GM19324 (cell line): ENCODE data around the gene TLCD1.

ENCODE experiments used
- ATAC-seq: cut with Tn5 transposase; IDR thresholded peaks from one replicate; pipeline ENCODE4 v1.9.1; 2021; ENCODE audit warnings: mild to moderate bottlenecking, moderate library complexity; ENCODE audit not compliant: unreplicated experiment, low FRiP score

Gene TLCD1

DNA sequence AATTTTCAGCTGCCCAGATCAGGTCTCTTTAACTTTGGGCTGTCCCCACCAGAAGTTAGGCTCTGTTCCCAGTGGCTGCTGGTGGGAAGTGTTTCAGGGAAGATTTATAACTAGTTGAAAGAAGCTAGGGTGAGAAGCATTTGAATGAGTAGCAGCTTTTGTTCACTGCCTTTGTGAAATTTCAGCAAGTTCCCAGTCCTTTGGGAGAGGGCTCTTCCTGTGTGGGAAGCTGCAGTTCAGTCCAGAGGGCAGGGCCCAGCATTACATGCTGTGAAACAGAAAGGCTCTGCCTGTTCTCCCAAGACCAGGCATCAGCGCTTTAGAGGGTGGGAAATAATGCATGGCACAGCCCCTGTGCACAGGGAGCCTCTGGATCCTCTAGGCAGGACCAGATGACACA is 32.2 kb downstream of the TLCD1 start:
- ATAC-seq = no peak

DNA sequence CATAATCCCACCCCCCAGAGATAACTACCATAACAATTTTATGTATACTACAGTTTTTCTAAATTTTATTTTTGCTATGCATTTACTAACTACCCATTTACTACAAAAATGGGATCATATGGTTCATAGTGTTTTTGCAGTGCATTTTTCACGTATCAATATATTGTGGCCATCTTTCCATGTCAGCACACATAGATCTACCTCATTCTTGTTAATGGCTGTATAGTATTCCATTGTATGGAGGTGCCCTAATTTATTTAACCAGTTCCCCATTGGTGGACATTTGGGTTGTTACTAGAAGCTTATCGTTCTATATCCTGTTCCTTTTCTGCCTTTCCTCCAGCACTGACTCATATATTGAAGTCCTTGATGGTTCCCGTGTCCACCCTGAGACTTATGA is 37.0 kb downstream of the TLCD1 start:
- no peak for ATAC-seq

GRCh38 chr17:28688481-28688880 is 37.6 kb downstream of the TLCD1 start:
- no peak for ATAC-seq

DNA sequence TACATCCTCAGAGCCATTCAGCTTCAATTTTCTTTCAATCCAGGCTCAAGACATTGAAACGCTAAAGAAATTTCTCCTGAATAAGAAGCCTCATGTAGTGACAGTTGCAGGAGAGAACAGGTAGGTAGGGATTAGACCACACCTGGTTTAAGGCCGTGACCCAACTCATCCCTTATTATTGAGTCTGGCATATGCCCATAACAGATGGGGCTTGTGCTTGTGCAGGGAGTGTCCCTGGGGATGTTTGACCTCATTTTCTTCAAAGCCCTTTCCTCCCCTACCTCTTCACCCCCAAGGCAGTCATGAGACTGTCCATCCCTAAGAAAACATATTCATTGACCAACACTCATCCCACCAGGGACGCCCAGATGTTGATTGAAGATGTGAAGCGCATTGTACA is 39.7 kb downstream of the TLCD1 start:
- no peak for ATAC-seq

GRCh38 chr17:28685366-28685765 is 40.7 kb downstream of the TLCD1 start:
- ATAC-seq = no peak

DNA sequence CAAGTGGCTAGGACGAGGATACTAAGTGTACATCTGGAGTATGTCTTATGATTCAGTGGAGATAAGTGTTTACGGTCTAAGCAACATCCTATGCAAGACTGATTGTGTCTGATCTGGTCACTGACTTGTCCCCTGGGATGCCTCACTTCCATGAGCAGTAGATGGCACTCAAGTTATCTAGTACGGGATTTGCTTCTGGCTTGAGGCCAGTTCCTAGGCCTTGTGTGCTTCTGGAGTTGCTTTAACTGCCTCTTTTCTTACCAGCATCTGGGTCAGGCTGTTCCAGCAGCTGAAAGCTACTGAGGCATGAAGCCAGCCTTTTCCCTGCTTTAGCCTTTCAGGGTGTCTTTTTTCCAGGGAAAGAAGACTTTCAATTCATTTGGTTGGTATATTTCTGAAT is 41.1 kb downstream of the TLCD1 start:
- no peak for ATAC-seq

- no peak for ATAC-seq
These were observed 43.4 kb downstream of the TLCD1 start for GRCh38 chr17:28682655-28683054.

DNA sequence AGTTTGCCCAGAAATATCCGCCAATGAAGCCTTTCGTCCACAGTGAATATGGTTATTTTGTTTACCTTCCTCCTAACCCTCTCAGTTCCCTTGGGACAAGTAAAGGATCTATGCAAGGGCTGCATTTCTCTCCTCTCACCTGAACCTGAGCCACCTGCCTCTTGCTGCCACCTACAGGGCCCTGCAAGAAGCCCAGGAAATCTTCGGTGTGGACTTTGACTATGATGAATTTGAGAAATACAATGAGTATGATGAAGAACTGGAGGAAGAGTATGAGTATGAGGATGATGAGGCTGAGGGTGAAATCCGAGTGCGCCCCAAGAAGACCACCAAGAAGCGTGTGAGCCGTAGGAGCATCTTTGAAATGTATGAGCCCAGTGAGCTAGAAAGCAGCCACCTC is 50.1 kb downstream of the TLCD1 start:
- ATAC-seq = no peak

DNA sequence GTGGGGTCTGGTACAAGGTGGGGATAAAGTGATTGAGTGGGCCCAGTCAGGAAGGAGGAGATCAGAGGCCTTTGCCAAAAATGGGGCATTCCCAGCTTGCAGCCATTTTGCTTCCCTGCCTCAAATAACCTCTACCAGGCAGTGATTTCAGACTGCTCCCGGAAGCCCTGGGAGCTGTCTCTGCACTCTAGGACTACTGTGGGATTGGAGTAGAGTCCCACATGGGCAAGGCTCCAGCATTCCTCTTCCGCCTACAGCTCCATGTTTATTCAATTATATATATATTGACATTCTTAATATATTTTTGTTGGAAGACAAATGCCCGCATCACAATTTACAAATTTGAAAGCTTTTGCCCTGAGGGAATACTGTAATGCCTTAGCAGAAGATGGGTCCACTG is 50.5 kb downstream of the TLCD1 start:
- no peak for ATAC-seq
